RPMI8226 (cell line): ENCODE results near the gene NCBP1.
"Not testable (repeated sequence)": the region's sequence is repeated elsewhere in the genome, so short reads cannot be mapped to it uniquely, and the experiment has no call there.

Source experiments
- DNase-seq: peaks from one replicate; pipeline ENCODE4 v3.0.0-alpha.2; 2015

NCBP1 gene, protein sequence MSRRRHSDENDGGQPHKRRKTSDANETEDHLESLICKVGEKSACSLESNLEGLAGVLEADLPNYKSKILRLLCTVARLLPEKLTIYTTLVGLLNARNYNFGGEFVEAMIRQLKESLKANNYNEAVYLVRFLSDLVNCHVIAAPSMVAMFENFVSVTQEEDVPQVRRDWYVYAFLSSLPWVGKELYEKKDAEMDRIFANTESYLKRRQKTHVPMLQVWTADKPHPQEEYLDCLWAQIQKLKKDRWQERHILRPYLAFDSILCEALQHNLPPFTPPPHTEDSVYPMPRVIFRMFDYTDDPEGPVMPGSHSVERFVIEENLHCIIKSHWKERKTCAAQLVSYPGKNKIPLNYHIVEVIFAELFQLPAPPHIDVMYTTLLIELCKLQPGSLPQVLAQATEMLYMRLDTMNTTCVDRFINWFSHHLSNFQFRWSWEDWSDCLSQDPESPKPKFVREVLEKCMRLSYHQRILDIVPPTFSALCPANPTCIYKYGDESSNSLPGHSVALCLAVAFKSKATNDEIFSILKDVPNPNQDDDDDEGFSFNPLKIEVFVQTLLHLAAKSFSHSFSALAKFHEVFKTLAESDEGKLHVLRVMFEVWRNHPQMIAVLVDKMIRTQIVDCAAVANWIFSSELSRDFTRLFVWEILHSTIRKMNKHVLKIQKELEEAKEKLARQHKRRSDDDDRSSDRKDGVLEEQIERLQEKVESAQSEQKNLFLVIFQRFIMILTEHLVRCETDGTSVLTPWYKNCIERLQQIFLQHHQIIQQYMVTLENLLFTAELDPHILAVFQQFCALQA

DNA sequence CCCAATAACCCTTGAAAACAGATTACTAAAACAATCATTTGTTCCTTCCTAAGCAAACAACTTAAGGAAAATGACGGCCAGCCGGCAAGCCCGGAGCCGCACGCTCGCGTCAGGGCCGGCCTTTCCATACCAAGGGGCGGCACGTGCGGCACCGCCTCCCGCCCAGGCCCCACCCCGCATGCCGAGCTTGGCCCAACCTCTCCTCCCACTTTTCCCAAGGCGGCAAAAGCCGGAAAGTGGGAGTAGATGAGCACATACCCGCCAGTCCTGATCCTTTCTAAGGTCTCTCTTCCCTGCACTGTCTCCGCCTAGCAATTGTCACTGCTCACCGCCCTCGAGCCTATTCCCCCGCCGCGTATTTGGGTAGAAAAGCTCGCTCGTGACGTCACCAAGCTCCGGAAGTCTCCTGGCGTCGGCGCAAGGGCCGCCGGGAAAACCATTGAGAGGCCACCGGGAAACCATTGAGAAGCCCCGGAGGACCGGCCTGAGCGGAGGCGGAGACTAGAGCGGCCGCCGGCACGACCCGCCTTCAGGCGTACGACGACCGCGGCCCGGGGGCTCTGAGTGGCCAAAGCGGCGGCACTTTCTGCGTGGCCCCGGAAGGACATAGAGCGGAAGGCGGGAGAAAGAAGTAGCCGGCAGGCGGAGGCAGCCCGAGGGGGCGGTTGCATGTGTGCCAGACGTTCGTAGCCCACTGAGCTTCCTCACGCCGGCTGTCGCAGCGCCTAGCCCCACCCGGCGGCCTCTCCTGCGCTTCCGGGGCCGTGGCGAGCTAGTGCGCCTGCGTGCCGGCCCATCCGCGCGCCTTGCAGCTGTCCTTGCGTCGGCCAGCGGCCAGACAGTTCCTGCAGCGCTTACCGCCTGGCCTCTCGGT, at the start of gene NCBP1, which contains the start of gene TSTD2:
TSS of gene NCBP1 (plus strand) at position 837 of the 874 bp plus-strand sequence. CDS start 61 bp downstream, outside the sequence.
TSS of gene TSTD2 (minus strand) at position 384 of the 874 bp plus-strand sequence. CDS start 5,806 bp downstream, outside the sequence.
- DNase-seq, result peak; percentile 96

- not testable (repeated sequence) for DNase-seq
Measured at GRCh38 chr9:97584778-97585177, 48.8 kb upstream of the NCBP1 start.

DNA sequence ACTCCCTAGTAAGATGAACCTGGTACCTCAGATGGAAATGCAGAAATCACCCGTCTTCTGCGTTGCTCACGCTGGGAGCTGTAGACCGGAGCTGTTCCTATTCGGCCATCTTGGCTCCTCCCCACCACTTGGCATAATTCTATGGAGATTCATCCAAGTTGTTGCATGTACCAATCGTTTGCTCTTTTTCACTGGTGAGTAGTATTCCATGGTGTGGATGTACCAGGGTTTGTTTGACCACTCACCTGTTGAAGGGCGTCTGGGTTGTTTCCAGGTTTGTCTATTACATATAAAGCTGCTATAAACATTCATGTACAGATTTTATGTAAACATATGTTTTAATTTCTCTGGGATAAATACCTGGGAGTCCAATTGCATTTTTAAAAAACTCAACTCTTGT, 46.7 kb upstream of the NCBP1 start:
- DNase-seq, result not testable (repeated sequence)

DNA sequence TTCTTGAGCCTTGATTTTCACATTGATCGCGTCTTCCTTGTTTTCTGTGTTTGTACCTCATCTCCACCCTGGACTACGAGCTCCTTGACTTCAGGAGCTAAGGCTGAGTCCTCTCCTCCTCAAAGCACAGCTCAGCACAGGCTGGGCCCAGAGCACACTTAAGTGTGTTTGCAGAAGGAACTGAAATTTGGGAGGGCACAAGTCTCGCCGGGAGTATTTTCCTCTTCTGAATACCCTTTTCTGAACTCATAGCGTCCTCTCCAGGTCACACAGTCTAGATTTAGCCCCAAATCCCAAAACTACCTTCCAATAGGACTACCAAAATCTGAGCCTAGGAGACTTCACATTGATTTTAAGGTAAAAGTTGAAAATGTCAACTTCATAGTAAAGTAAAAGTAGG, 42.1 kb upstream of the NCBP1 start:
- no peak for DNase-seq

DNA sequence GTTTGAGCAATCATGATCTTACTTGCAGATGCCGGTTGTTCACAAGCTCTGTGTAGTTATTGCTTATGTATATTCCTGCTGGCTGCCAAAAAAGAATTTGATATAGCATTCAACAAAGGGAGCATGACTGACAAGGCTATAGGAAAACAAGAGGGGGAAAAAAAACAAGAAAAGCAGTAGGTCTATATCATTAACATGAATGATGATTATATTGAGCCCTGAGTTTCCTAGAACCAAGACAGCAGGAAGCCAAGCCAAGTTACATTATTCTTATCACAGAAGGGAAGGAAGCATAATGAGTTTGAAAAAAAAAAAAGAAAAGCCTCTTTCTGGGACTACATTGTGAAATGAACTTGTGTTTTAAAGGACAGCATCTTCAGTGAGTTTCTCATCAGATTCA, 41.5 kb upstream of the NCBP1 start:
- DNase-seq, result no peak

DNA sequence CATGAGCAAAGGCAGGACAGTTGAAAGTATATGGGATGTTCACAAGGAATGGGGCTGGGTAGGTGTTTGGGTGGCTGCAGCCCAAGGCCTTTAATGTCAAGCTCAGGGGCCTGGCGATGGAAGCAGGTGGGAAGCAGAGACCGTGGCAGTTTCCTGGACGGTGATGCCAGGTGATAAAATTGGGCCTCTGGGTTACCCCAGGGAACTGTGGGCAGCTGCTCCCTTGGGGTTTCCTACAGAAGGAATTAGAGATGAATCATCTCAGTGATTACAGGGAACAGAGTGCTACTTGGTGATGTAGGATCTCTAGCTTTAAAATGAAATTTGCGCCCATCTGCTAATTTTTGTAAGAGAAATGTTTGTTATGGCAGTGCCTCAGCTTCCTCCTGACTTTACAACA, 39.7 kb upstream of the NCBP1 start:
- DNase-seq, result no peak

DNA sequence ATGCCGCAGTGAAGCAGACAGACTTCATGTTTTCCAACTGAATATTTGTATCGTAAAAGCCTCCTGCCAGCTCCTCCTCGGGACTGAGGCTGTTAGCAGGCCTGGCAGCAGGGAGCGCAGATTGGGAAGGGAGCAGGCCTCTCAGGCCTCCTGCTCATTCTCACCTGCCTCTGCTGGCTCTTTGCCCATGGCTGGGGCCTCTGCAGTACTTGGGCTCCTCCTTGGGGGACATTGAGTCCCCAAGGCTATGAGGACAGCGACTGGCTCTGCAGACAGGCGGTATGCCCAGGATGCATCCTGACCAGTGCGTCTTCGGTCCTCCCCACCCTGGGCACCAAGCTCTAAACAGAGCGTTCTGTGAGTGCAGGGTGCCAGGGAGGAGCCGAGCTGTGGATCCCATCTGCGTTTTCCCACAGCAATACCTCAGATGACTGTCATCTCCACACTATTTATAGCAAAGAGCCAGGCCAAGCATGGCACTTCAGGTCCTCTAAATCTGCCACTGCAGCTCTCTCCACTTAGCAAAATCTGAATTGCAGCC, 39.2 kb upstream of the NCBP1 start:
- peak; percentile 19 for DNase-seq

DNA sequence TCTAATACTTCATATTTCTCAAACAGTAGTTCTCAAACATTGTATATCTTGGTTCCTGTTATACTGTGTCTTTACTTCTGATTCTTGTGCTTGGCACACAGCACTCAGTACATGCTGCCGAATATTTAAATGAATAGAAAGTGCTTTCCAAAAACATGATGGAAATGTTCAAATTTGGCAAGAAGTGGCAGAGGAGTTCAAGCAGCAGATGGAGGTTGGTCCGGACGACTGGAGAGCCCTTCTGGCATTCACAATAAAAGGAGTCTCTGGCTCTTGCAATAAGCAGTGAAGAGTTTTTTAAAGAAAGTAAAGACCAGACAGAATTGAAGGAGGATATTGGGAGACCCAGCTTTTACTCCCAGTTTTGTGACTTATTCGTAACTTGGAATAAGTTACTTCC, 36.7 kb upstream of the NCBP1 start:
- no peak for DNase-seq

- peak; percentile 77 for DNase-seq
Measured at GRCh38 chr9:97598461-97599288, 34.9 kb upstream of the NCBP1 start.

DNA sequence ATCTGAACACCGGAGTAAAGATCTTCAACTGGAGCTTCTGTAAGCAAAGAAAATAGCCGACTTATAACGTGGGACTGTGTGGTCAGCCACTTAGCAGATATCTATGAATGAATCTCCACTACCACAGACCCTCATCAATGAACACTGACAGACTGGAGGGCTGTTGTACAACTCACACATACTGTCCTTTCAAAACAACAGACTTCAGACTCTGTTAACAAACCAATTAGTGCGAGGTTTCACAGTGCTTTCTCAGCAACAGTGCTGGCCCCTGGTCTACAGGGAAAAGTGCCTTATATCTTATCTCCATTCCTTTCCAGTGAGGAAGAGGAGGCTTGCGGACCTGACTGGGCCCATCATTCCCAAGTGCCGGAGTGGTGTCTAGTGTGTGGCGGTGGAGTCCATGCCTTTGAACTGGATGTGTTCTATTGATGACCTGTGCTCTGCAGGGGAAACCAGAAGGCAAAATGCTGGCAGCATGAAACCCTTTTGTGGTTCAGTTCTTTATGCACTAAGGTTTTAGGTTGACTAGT, 34.2 kb upstream of the NCBP1 start:
- no peak for DNase-seq

- no peak for DNase-seq
Measured at GRCh38 chr9:97600531-97601227, 32.9 kb upstream of the NCBP1 start.

- DNase-seq, result no peak
Measured at GRCh38 chr9:97601228-97601898, 32.3 kb upstream of the NCBP1 start.

- no peak for DNase-seq
Measured at GRCh38 chr9:97602430-97602829, 31.2 kb upstream of the NCBP1 start.

GRCh38 chr9:97604901-97605645, 28.5 kb upstream of the NCBP1 start:
- no peak for DNase-seq

DNA sequence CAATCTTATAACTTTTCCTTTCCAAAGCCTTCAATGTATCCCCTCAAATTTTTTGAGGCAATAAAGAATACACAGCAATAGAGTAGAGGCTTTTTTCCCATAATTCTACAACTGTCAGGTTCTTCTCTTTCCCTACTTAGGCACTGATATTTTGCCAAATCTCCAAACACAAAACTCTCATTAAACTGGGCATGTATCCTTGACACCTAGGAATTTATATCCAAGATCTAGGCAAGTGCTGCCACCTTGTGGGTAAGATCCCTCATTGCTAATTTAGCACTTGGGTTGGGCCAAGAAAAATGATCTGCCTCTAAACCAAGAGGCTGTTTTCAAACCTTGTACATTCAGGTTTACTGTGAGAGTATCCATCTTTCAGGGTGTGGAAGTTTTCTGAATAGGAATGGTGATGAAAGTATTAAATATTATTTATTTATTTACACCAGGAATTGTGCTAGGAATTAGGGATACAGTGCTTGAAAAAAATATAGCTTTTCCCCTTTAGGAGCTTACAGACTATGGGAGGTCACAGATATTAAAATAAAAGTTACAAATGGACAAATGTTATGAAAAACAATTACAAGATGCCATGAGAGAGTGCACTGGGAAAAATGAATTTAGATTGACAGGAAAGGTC, 18.1 kb upstream of the NCBP1 start:
- DNase-seq, result peak; percentile 53

DNA sequence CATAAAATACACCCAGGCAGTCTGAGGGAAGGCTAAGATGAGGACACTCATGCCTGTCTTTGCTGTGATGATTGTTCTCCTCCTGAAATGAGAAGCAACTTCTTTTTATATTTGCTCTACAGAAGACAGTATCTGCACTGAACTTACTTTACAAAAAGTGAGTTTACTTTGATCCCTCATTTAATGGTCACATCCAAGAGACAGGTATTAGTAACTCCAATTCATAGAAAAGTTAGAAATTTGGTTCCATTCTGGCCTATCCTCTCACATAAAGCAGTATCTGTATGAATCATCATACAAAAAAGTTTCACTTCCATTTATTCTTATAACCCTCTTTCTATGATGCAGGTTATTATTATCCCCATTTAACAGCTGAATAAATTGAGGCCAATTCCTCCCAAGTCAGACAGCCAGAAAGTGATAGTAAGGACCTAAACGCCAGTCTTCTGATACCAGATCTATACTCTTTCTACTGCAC, 15.6 kb upstream of the NCBP1 start:
- DNase-seq, result no peak

DNA sequence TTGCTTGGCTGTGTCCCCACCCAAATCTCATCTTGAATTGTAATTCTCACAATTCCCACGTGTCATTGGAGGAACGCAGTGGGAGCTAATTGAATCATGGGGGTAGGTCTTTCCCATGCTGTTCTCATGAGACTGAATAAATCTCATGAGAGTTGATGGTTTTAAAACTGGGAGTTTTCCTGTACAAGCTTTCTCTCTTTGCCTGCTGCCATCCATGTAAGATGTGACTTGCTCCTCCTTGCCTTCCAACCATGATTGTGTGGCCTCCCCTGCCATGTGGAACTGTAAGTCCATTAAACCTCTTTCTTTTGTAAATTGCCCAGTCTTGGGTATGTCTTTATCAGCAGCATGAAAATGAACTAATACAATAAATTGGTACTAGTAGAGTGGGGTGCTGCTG, 13.6 kb upstream of the NCBP1 start:
- DNase-seq, result not testable (repeated sequence)

DNA sequence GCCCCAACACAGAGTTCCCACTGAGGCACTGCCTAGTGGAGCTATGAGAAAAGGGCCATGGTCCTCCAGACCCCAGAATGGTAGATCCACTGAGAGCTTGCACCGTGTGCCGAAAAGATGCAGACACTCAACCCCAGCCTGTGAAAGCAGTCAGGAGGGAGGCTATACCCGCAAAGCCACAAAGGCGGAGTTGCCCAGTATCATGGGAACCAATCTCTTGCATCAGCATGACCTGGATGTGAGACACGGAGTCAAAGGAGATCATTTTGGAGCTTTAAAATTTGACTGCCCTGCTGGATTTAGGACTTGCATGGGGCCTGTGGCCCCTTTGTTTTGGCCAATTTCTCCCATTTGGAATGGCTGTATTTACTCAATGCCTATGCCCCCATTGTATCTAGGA, 11.1 kb upstream of the NCBP1 start:
- DNase-seq, result not testable (repeated sequence)

DNA sequence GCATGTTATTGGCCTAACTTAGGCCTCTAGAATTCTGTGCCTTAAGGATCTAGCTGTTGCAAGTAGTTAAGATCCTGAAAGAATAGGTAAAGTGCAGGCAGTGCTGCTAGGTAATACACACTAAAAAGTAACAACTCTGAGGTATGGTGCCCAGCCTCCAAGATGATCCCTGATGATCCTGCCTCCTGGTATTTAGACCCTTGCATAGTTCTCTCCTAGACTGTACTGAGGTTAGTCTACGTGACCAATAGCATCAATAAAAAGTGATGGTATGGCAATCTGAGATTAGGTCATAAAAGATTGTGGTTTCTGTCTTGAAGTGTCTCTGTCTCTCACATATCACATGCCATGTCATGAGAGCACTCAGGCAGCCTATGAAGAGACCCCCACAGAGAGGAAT, 9.7 kb upstream of the NCBP1 start:
- no peak for DNase-seq
